Frontal cortex (tissue), 4 donors: ENCODE measurements around the gene KCNJ10. TPM values are rescaled to one million over a fixed set of nuclear protein-coding genes. Genes with fewer than 3 reads are reported as not detected.

Source experiments
- DNase-seq, 2 donors: peaks; one replicate each; pipeline ENCODE4 v3.0.0; 2012; ENCODE audit warnings: low spot score in 2 of 2
- FAIRE-seq: peaks from 2 replicates; lab custom pipeline; 2012; peaks lifted over from hg19 to GRCh38; lab: Jason Lieb, UNC
- total RNA-seq: library from RNA; depleted of rRNA; stranded (reverse); fragments of >200 nt; gene quantifications from one replicate; pipeline ENCODE4 v1.2.3, GENCODE V29; 2014
- donor health status: control.
- donor health status: control.
- donor health status: control.

The KCNJ10 gene
- total RNA-seq, 1 donor from 2014 or later = 1.6 TPM

DNA sequence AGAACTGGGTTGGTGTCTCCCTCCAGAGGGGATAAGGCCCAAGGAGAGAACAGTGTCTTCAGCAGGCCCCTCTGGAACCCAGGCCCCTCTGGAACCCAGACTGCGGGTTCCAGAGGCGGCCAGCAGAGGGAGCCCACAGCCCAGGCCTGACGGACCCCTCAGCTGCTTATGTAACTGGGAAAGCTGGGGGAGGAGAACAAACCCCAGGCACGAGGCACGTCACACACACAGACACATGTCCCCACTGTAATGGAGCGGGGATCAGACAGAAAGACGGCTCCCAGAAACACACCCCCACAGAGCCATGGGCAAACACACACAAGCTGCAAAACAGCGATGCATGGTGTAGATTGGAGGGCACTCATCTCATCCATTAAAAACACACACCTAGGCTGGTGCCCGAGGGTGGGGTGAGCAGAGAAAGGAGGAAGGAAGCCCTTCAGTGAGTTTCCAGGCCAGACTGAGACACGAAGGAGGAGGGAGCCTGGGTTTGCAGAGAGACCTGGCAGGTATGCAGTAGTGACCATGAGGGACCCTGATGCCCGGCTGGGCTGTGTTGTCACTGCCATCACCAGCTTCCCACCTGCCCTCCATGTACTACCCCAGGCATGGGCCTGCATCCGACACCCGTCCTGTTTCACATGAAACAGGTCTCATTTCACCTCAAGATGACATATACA lies 31.2 kb upstream of the KCNJ10 start:
- DNase-seq (peak; percentile 81 to 83), FAIRE-seq (no peak)

DNA sequence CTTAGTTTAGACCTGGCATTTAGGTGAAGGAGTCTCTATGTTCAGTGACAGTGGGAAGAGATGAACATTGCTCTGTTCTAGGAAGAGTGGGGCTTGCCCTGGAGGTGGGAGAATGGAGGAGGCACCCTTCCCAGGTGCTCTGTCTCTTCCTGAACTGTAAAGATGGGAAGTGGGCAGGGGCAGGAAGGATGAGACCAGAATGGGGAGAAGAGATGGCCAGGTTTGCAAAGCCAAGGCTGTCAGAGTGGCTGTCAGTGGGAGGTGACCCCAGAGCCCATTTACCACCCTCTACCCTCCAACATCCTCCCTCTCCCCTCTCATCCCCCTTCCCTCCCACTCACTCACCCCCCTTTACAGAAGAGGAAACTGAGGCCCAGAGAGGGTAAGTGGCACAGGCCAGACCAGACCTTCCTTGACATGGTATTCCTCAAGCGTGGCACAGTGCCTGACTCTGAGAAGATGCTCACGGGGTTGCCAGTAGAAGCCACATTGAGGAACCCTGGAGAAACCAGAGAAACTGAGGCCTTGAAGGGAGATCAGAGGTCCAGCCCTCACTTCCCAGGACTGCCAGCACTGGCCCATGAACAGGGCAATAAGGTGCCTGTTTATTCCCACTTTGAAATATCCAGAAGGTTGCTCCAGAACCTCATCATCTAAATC lies 29.9 kb upstream of the KCNJ10 start:
- DNase-seq = no peak
- no peak for FAIRE-seq

DNA sequence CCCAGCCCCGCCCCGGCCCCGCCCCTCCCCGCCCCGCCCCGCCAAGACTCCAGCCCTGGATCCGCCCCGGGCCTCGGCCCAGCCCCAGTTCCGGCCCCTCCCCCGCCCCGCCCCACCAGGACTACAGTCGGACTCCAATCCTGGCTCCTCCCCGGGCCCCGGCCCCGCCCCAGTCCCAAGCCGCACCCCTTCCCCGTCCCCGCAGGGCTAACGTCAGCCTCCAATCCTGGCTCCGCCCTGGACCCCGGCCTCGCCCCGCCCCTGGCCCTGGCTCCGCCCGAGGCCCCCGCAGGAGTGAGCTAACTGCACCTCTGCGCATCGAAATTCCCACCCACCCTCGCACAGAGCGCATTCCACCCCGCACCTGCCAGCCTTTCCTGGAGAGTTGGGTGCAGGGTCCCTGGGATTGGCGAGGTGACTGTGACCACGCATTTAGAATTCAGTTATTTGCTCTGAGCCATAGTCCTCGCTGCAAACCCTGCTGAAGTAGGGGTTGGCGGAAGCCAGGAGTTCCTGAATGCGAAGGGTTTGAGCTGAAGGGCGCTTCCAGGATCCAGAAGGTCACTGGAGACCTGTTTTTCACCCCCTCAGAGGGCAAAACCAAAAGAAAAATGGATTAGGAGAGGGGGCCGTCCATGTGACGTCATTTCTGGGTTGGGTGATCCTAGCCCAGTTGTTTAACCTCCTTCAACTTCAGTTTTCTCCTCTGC lies 29.0 kb upstream of the KCNJ10 start:
- DNase-seq = peak; percentile 92 to 95
- no peak for FAIRE-seq

DNA sequence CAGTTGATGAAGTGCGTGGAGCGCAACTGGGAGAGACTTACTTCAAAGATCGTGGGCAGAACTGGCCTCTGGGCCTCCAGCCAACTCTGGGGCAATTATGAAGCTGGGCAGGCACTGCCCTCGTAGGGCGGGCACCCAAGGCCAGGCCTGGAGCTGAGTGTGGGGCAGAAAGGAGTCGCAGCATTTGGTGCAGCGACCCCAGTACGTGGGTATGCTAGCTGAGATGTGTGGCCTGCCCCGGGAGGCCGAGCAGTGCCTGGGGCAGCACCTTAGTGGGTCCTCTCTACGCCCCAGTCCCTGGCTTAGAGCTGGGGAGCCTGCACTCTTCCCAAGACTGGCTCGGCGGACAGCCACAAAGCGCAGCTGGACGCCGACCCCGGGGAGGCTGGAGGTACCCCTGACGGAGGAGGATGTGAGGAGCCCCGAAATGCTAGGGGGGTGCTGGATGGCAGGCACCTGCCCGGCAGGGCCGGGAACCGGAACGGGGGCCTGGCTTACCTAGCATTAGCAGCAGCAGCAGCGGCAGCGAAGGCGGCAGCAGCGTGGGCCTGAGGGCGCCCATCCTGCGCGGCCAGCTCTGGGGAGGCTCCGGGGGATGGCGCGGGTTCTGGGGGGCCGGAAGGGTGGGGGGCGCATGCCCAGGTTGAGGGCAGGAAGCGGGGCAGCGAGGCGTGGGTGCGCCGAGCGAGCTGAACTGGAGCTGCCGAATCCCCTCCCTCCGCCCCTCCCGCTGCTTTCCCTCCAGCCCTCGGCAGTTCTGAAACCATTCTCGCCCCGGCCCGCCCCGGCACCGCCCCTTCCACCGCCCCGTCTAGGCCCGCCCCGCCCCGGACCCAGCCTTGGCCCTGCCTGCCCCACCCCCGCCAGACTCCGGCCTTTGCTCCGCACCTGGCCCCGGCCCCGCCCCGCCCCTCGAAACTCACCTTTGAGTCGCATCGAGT lies 28.2 kb upstream of the KCNJ10 start, which contains the start of gene IGSF8:
Gene IGSF8 (minus strand): TSS at position 709 of the 941 bp plus-strand sequence. CDS start 147 bp downstream, at position 562.
- FAIRE-seq = no peak

DNA sequence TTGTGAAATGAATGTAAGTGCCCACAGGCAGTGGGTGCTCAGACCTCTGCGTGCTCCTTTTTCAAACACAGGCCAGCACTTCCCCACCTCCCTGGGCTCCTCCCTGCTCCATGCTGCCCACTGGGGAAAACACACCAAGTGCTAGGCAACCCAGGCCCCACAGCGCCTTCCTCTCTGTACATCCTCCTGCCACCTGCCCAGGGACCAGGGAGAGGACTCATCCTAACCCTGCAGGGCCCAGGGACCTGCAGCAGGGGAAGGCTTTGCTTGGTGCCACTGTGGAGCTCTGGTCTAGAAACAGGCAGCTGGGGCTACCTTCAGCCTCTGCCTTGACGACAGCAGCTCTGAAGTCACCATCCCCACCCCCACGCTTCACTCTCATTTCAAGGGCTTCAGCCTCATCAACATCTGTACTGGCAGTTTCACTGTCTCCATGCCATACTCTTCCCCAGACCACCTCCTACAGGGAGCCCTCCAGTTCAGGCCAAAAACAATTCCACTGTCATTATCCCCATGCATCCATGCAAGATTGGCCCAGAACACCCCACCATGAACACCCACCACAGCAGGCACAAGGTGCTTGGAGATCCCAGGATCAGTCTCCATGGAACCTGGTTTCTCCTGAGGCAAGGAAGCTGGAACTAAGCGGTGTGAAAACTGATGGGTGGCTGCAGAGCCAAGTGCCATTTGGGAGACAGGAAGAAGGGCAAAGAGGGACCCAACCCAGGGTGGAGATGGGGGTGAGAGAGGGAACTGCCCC lies 27.4 kb upstream of the KCNJ10 start:
- DNase-seq (no peak), FAIRE-seq (no peak)

More for the DNA sequence above, 28.2 kb upstream of the KCNJ10 start, which contains the start of gene IGSF8:
- DNase-seq = peak; percentile 81 to 86

DNA sequence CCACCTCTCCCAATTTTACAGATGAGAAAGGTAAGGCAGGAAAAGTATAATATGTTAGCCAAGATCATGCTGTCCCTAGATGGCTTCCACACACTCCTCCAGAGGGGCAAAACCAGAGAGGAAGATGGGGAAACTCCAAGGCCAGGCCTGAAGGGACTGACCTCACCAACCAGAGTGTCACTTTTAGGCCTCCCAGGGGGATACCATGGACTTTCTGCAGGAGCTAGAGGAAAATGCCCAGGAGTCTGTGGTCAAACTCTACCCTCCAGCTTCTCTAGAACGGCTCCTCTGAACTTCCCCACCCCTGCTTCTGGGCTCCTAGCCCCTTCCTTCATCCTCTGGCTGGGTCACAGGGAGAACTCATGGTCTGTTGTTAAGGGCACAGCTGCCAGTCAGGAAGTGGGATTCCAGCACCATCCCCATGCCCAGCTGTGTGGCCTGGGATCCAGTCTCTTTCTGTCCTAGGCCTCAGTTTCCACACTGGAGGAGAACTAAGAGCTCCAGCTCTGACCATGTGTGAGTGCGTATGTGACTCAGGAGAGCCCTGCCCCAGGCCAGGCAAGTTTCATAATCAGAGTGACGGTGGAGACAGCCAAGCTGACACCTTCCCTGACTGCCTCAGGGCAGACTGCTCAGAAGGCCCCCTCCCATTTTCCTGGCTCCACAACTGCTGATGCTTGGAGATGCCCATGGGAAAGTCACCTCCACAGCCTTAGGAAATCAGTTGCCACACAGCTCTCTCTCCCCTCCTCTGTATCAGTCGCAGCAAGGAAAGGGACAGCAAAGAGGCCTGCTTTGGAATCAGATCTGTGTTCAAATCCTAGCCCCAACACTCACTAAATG lies 26.5 kb upstream of the KCNJ10 start:
- DNase-seq = no peak
- FAIRE-seq = no peak

DNA sequence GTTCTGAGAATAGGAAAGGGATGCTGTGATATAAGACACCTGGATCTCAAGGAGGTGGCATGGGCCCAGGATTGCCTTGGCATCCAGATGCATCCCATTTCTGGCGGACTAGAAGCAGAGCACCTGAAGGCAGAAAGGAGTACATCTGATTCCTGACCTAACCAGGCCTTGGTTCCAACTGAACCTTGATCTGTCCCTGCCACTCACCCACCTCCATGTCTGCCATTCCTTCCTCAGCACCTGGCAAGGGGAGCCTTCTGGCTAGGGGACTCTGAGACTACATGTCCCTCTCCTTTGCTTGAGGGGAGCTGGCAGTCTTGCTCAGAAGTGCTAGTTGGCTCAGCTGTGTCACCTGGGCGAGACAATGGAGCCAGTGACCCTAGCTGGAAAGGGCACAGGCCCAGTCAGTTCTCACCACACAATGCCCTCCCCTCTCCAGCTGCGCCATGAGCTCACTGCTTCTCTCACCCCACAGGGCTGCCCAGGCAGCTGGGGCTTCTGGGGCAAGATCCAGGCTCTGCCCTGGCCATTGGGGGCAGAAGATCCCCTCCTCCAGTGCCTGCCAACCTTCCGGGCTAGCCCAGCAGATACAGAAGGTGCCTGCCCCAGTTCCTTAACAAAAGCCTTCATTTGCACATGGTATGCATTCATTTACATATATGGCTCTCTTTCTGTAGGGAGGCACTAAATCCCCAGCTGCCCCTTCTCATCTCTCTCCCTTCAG lies 25.6 kb upstream of the KCNJ10 start:
- FAIRE-seq (no peak), DNase-seq (peak in 1 of 2 donors; percentile 70)

DNA sequence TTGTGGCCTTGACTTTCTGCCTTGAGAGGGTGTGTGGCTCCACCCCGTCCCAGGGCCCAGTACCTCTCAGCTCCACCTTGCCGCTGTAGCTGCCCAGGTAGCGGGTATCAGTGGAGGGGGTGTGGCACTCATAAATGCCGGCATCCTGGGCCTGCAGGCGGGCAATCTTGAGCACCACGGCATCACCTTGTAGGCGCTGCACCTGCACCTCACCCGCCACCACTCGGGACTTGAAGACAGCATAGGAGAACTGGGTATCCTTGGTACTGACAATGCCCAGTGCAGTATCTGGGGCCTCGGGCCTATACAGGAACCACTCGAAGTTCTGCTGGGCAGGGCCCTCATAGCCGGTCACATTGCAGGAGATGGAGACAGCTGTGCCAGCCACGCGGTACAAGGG lies 24.8 kb upstream of the KCNJ10 start:
- no peak for FAIRE-seq
- no peak for DNase-seq

DNA sequence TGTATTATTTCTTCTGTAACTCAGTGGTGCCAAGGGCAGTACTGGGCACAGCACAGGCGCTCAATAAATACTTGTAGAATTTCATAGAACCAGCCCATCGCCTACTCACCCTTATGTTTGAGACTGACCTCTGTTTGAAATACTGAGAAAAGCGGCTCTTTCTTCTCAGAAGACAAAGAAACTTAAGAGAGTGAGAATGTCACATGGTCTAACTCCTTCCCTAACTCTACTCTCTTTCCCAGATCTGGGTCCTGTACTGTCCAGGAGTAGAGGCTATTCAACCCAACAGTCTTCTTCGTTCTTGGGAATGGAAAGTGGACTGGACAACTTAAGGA lies 24.3 kb upstream of the KCNJ10 start:
- FAIRE-seq = no peak
- DNase-seq = no peak

DNA sequence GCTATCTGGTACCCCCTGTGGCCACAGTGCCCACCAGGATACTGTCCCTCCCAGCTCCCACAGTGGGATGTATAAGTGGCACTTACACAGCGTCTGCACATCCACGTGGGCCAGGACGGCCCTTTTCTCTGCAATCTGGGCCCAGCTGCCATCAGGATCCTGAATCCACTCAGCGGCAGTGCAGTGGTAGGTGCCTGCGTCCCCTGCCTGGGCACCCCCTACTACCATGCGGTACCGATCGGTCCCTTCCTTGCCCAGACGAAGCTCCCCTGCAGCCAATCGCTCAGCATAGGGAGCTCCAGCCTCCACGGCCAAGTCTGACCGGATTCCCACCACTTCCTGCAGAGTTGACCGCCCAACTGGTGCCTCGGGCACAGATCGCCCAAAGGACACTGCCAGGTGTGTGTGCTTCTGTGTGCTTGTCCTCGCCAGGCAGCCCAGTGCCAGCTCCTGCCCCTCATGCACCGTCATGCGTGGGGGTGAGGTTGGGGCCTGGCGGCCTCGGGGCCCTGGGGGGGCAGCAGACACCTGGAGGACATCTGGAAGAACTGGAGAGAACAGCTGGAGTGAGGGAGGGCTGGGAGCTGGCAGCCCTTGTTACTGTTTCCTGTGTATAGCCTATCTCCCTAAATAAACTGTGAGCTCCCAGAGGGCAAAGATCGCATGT lies 23.8 kb upstream of the KCNJ10 start:
- FAIRE-seq = no peak

DNA sequence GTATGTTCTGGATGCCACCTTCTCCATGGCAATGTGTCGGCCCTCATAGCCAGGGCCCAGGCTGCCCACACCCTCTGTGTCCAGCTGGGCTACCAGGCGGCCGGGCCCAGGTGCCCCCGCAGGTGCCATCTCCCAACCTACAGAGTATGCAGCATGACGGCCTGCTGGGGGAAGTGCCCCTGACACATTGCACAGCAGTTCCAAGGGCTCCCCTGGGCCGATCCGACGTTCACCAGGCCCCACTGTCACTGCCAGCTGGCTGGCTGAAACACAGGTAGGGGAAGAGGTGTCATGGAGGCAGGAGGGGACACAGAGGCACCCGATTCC lies 23.1 kb upstream of the KCNJ10 start:
- no peak for FAIRE-seq

More for the DNA sequence above, 23.8 kb upstream of the KCNJ10 start:
- DNase-seq = no peak

DNA sequence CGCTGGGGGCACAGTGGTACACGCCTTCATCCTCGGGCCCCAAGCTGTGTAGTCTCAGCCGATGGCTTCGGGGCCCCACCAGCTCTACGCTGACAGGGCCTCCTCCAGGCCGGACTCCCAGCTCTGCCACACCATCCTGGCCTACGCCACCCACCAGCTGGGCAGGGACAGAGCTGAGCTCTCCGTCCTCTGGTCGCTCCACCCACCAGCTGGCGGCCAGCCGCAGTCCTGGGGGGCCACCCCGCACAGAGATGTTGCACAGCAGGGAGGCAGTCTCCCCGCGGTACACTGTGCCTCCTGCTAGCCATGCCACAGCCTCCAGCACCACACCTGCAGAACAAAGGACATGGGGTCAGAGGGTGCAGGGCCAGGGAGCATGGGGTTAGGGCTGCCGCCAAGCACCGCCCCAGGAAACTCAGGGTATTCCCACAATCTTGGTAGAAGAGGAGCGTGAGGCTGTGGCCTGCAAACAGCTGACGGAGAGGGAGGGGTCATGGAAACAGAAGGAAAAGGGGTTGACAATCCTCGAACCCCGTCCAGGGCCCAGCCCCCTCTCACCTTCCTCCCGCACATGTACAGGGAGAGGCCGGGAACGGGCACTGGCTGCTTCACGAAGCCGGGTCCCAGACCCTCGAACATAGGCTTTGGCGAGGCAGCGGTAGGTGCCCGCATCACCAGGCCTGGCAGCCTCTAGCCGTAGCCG lies 22.6 kb upstream of the KCNJ10 start:
- DNase-seq (peak in 1 of 2 donors; percentile 53), FAIRE-seq (no peak)

More for the DNA sequence above, 23.1 kb upstream of the KCNJ10 start:
- DNase-seq = no peak

DNA sequence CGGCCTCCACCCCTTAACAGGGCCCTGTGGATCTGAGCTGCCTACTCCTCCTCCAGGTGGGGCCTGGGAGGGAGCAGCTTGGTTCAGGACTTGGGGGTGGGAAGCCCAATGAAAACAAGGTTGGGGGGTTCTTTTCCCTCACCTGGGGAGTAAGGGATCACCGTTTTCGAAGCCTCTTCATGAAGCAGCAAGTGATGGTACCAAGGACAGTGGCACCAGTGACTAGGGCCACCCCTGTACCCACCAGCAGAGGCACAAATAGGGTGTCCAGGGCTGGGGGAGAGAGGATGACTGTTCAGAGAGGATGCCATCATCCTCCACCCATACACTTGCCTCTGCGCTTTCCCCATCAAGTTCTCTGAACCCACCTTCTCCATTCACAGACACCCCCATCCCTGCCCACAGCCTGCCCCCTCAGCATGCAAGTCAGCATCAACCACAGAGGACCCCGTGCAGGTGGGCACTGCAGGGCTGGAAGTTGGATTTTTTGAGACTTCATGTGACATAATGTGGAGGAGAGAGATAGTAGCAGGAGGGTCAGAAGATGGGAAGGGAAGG lies 21.8 kb upstream of the KCNJ10 start:
- DNase-seq = no peak
- no peak for FAIRE-seq

DNA sequence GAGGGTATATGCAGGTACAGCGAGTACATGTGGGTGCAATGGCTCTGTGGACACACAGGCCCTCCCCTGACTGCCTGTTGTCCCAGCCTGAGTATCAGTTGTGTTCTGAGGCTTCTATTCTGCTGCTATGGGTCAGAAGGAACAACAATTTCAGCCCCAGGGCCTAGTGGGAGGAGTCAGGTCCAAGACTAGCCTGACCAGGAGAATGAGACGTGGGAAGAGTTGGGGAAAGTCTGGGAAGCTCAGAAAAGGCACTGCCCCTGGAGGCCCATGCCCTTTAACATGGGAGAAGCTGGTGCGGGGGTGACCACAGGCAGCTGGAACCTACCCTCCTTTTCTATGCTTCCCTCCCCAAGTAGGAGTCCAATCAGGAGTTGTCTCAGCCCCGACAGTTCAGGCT lies 20.8 kb upstream of the KCNJ10 start:
- DNase-seq = no peak
- FAIRE-seq = no peak

DNA sequence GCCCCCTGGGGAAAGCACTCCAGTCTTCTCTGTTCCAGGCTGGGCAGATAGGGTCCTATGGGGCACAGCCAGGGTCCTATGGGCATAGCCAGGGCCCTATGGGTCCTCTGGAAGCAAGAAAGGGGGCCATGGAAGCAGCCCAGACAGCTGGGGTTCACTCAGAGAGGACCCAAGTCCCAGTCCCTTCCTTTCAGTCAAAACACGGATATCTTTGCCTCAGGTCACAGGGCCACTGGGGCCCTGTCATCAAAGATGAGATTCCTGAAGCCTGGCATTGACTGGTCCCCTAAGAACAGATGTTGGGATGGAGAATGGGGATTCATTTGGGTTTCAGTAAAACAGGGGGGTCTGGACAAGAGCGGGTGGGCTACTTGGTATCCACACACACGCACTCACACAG lies 19.9 kb upstream of the KCNJ10 start:
- FAIRE-seq (no peak), DNase-seq (no peak)

DNA sequence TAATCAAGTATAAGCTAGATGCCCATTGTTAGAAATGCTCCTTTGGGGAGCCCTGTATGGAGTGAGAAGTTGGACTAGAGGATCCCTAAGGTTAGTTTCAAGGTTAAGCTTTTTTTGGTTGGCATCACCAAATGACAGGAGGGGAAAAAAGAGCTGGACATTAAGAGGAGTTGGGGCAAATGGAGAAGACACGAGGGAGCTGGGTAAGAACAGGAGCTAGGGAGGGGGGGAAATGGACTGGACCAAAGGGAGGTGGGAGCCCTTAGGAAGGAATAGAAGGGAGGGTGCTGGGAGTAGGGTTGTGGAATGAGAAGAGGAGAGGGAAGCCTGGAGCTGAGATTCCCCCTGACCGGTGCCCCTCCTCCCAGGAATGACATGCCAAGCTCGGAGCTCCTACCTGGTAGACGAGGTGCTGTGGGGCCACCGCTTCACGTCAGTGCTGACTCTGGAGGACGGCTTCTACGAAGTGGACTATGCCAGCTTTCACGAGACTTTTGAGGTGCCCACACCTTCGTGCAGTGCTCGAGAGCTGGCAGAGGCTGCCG lies 17.2 kb upstream of the KCNJ10 start:
- FAIRE-seq (no peak), DNase-seq (no peak)
